A549 treated with AZD2906 at 1 μM for 4 hours (cell line): ENCODE measurements around the gene YAE1. TPM values are rescaled to one million over a fixed set of nuclear protein-coding genes. Genes with fewer than 3 reads are reported as not detected.

Source experiments
- total RNA-seq: library from RNA; stranded (reverse); fragments of 200-300 nt; extraction: Qiagen RNA extraction; gene quantifications from 5 replicates; pipeline ENCODE4 v1.2.3, GENCODE V29; 2022

The YAE1 gene
- total RNA-seq, result 16.7 to 25.1 TPM (median 17.4 TPM) in 5 replicates

GRCh38 chr7:39566023-39566921 lies at the start of gene YAE1:
TSS of gene YAE1 (plus strand) at chr7:39566404. CDS start at chr7:39566419, 15 bp downstream.

Other genes with a start within 250 kb of the YAE1 start
- gene RALA, start 57.2 kb downstream of the YAE1 start, total RNA-seq, result 27.3 to 35.7 TPM (median 31.1 TPM) in 5 replicates